ENCODE data around the gene RABGAP1.

The RABGAP1 gene

GRCh38 chr9:123046406-123047195 lies 105.8 kb downstream of the RABGAP1 start:
- DNase-seq (ENCODE audit: low read depth, low spot score) = no peak

GRCh38 chr9:123048748-123049147 lies 107.9 kb downstream of the RABGAP1 start:
- no peak for DNase-seq (ENCODE audit: low read depth, low spot score)

GRCh38 chr9:123049589-123050222 lies 108.9 kb downstream of the RABGAP1 start:
- DNase-seq (ENCODE audit: low read depth, low spot score) = no peak

GRCh38 chr9:123053046-123053445 lies 112.2 kb downstream of the RABGAP1 start:
- DNase-seq (ENCODE audit: low read depth, low spot score) = no peak

GRCh38 chr9:123053711-123054110 lies 112.9 kb downstream of the RABGAP1 start:
- no peak for DNase-seq (ENCODE audit: low read depth, low spot score)

- DNase-seq (ENCODE audit: low read depth, low spot score) = no peak
Measured at GRCh38 chr9:123058834-123059233, 118.0 kb downstream of the RABGAP1 start.

GRCh38 chr9:123059472-123060220 lies 118.8 kb downstream of the RABGAP1 start:
- no peak for DNase-seq (ENCODE audit: low read depth, low spot score)

- no peak for DNase-seq (ENCODE audit: low read depth, low spot score)
Measured at GRCh38 chr9:123061216-123061615, 120.4 kb downstream of the RABGAP1 start.

- DNase-seq (ENCODE audit: low read depth, low spot score) = no peak
Measured at GRCh38 chr9:123062351-123063176, 121.7 kb downstream of the RABGAP1 start.

- DNase-seq (ENCODE audit: low read depth, low spot score) = no peak
Measured at GRCh38 chr9:123063177-123063598, 122.4 kb downstream of the RABGAP1 start.

GRCh38 chr9:123063896-123064295 lies 123.1 kb downstream of the RABGAP1 start:
- DNase-seq (ENCODE audit: low read depth, low spot score) = no peak

GRCh38 chr9:123064716-123065115 lies 123.9 kb downstream of the RABGAP1 start:
- no peak for DNase-seq (ENCODE audit: low read depth, low spot score)

GRCh38 chr9:123065196-123065595 lies 124.4 kb downstream of the RABGAP1 start:
- no peak for DNase-seq (ENCODE audit: low read depth, low spot score)

GRCh38 chr9:123067136-123067535 lies 126.3 kb downstream of the RABGAP1 start:
- DNase-seq (ENCODE audit: low read depth, low spot score) = no peak

GRCh38 chr9:123069010-123069481 lies 128.2 kb downstream of the RABGAP1 start:
- DNase-seq (ENCODE audit: low read depth, low spot score) = no peak

GRCh38 chr9:123070198-123070597 lies 129.4 kb downstream of the RABGAP1 start:
- no peak for DNase-seq (ENCODE audit: low read depth, low spot score)

- DNase-seq (ENCODE audit: low read depth, low spot score) = peak; percentile 59
Measured at GRCh38 chr9:123072407-123072995, 131.7 kb downstream of the RABGAP1 start.

GRCh38 chr9:123073441-123073840 lies 132.6 kb downstream of the RABGAP1 start:
- no peak for DNase-seq (ENCODE audit: low read depth, low spot score)

GRCh38 chr9:123073991-123074422 lies 133.2 kb downstream of the RABGAP1 start:
- DNase-seq (ENCODE audit: low read depth, low spot score) = no peak

- no peak for DNase-seq (ENCODE audit: low read depth, low spot score)
Measured at GRCh38 chr9:123074628-123075027, 133.8 kb downstream of the RABGAP1 start.

- DNase-seq (ENCODE audit: low read depth, low spot score) = no peak
Measured at GRCh38 chr9:123080444-123080843, 139.6 kb downstream of the RABGAP1 start.

All from iPS DF 19.7 (cell line).